ENCODE data around the gene MALT1. TPM values are rescaled to one million over a fixed set of nuclear protein-coding genes. Genes with fewer than 3 reads are reported as not detected.

Gene MALT1
- total RNA-seq, 4 donors from 2014 or later = 9.9 to 24.8 (median 12.9) TPM

DNA sequence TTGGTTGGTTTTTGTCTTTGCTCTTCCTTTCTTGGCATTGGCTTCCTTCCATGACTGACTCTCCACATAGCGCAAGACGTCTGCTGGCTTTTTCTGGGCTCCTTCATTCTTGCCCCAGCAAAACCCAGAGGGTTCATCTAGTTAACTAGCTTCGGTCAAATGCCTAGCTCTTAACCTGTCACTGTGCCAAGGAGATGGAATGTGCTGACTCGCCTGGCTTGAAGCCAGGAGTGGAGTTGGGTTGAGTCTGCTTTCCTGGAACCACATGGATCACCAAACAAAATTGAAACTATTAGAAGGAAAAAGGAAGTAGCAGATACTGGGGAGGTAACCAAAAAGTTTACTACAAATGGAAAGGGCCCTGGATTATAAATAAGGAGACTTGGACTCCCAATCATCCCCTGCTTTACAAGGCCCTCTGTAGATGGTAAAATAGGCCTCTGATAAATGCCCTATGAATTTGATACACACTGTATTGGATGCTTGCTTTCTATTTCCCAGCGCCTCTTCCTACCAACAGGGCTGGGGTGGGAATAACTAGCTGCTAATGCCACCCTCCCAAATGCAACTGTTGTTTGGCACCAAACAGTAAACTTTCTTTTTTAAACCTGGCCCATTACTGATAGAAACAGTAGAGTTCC, 11.3 kb downstream of the MALT1 start:
- H3K27ac ChIP-seq = peak overlapping the region; percentile 12 to 44 (median 33)
- peaks cover 18 to 26% of the 10 kb centered on the region in 2 donors for H3K4me1 ChIP-seq
- peaks cover 0 to 11% of the 10 kb centered on the region in 2 donors for H3K36me3 ChIP-seq
- peak in 1 of 2 donors; percentile 33 for DNase-seq
- in situ Hi-C loops (cut with MboI; ENCODE audit: low sequenced_read_pairs in 4 of 4) (no loop called here), intact Hi-C loops (cut with DNase I; ENCODE audit: low total_unique reads) (no loop called here)
- TF ChIP-seq CTCF (IDR thresholded peaks at IDR 0.05 in 4 of 5, conservative IDR thresholded peaks at IDR 0.05 in 1 of 5) (no peak), POLR2A (IDR thresholded peaks at IDR 0.05) (no peak)
- no peak overlapping the region for H3K4me3 ChIP-seq
- no peaks in the 10 kb centered on the region for H3K27me3 ChIP-seq
- H3K9me3 ChIP-seq = no peaks in the 10 kb centered on the region
- ATAC-seq = peak in 1 of 2 donors; percentile 40

DNA sequence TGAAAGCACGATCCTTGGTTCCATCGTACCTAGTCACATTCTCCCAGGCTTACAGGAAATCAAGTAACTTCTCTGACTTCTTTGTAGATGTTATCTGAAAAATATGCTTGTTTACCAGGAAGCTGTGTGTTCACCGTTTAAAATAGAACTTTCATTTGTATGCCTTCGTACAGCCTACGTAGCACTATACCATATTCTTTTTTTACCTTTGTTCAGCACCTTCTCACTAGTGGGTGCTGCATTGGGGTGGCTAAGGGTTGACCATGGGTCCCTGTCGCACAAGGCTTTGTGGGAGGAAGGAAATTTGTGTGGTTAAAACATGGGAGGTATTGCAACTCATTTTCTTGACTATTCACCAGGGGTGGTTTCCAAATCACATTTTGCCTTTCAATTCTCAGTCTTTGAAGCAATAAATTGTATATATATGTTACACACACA, 16.6 kb downstream of the MALT1 start:
- H3K36me3 ChIP-seq = peaks cover 0 to 11% of the 10 kb centered on the region in 2 donors
- no peak overlapping the region for H3K4me3 ChIP-seq
- ATAC-seq (no peak), DNase-seq (no peak)
- in situ Hi-C loops (cut with MboI; ENCODE audit: low sequenced_read_pairs in 4 of 4) = no loop called here
- H3K9me3 ChIP-seq = no peaks in the 10 kb centered on the region
- intact Hi-C loops (cut with DNase I; ENCODE audit: low total_unique reads) = no loop called here
- H3K27ac ChIP-seq = peak overlapping the region in 1 of 4 donors; percentile 29
- H3K4me1 ChIP-seq = peaks cover 5 to 8% of the 10 kb centered on the region in 2 donors
- TF ChIP-seq CTCF (IDR thresholded peaks at IDR 0.05 in 4 of 5, conservative IDR thresholded peaks at IDR 0.05 in 1 of 5) (no peak), POLR2A (IDR thresholded peaks at IDR 0.05) (no peak)
- H3K27me3 ChIP-seq = no peaks in the 10 kb centered on the region

DNA sequence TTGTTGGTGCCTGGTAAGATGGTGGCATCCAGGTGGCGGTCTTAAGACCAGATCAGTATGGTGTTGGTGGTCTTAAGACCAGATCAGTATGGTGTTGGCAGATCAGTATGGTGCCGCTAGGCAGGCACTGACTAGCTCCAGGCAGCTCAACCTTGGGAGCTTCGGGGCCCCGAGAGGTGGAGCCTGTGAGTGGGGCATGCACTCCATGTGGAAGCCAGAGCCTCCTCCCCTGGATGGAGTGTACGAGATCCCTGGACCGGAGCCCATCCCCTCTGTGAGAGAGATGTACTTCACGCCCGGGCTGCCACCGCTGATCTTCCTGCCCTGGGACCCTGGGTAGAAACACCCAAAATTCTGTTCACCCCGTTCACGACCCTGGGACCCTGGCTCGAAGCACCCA, 19.0 kb downstream of the MALT1 start:
- DNase-seq (no peak), ATAC-seq (no peak)
- peaks cover 0 to 7% of the 10 kb centered on the region in 2 donors for H3K36me3 ChIP-seq
- no peak overlapping the region for H3K27ac ChIP-seq
- no peaks in the 10 kb centered on the region for H3K9me3 ChIP-seq
- no peaks in the 10 kb centered on the region for H3K27me3 ChIP-seq
- intact Hi-C loops (cut with DNase I; ENCODE audit: low total_unique reads) (no loop called here), in situ Hi-C loops (cut with MboI; ENCODE audit: low sequenced_read_pairs in 4 of 4) (no loop called here)
- TF ChIP-seq CTCF (IDR thresholded peaks at IDR 0.05 in 4 of 5, conservative IDR thresholded peaks at IDR 0.05 in 1 of 5) = no peak
- TF ChIP-seq POLR2A (IDR thresholded peaks at IDR 0.05) = no peak
- peaks cover 0 to 22% of the 10 kb centered on the region in 2 donors for H3K4me1 ChIP-seq
- H3K4me3 ChIP-seq = no peak overlapping the region

GRCh38 chr18:58691256-58691655, 20.0 kb downstream of the MALT1 start:
- H3K9me3 ChIP-seq = no peaks in the 10 kb centered on the region
- peaks cover 0 to 22% of the 10 kb centered on the region in 2 donors for H3K4me1 ChIP-seq
- peaks cover 0 to 8% of the 10 kb centered on the region in 2 donors for H3K36me3 ChIP-seq
- DNase-seq (peak in 1 of 2 donors; percentile 26), ATAC-seq (peak in 1 of 2 donors; percentile 46)
- in situ Hi-C loops (cut with MboI; ENCODE audit: low sequenced_read_pairs in 4 of 4) (no loop called here), intact Hi-C loops (cut with DNase I; ENCODE audit: low total_unique reads) (no loop called here)
- TF ChIP-seq POLR2A (IDR thresholded peaks at IDR 0.05) (no peak), CTCF (IDR thresholded peaks at IDR 0.05 in 4 of 5, conservative IDR thresholded peaks at IDR 0.05 in 1 of 5) (no peak)
- H3K27ac ChIP-seq = no peak overlapping the region
- H3K4me3 ChIP-seq = no peak overlapping the region
- no peaks in the 10 kb centered on the region for H3K27me3 ChIP-seq
